LNCaP clone FGC (cell line): Measurements from ENCODE around the gene IFNA7.
"Not testable (repeated sequence)": the region's sequence is repeated elsewhere in the genome, so short reads cannot be mapped to it uniquely, and the experiment has no call there.

Source experiments
- DNase-seq: peaks from one replicate; pipeline ENCODE4 v3.0.0-alpha.2; 2011; ENCODE audit warnings: low read depth
- H3K4me3 ChIP-seq: 2 replicates; pipeline ENCODE4 v1.5.1; 2011; ENCODE audit warnings: mild to moderate bottlenecking, low read depth, low read length, control low read depth
- TF ChIP-seq, protein P1 (sequence below): IDR thresholded peaks from 2 replicates; pipeline ENCODE4 v1.5.1; 2012; ENCODE audit warnings: mild to moderate bottlenecking; ENCODE audit not compliant: control insufficient read depth, insufficient read depth; ENCODE audit errors: extremely low read depth

Gene IFNA7

DNA sequence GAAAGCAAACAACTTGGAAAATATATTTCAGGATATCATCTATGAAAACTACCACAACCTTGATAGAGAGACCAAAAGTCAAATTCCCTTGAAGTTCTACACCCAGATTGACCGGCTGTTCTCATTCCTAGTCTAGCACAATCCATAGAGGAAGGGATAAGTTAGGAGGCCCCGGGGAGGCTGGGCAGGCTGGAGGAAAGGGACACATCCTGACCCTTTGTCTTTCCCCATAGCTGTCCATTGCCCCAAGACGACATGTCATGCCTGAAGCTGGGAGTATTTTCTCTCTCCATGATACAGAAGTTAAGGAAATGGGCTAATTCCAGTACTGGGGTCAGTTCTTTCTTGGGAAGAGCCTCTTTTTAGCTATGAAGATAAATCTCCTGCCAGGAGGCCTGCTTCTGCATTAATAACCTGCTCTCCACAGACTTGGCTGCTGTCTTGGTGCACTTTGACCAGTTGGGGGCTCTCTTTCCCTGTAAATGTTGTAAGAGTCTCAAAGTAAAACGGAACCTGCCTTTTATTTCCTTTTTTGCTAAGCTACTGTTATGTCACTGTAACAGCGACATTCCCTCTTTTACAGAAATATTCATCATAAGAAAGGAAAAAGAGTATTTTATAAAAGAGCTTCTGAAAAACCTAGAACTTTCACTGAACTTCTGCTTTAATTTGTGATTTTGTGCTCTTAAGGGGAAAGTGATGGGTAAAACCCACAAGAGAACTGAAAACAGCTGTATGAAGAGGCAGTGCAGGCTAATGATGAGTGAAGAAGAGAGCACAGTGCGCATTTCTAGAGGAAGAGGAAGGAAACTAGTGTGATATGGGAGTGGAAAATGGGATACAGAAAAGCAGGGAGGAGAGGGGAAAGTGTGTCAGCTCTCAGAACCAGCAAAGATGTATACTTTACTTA lies 6.9 kb downstream of the IFNA7 start:
- not testable (repeated sequence) for DNase-seq, H3K4me3 ChIP-seq
- TF ChIP-seq, protein P1, sequence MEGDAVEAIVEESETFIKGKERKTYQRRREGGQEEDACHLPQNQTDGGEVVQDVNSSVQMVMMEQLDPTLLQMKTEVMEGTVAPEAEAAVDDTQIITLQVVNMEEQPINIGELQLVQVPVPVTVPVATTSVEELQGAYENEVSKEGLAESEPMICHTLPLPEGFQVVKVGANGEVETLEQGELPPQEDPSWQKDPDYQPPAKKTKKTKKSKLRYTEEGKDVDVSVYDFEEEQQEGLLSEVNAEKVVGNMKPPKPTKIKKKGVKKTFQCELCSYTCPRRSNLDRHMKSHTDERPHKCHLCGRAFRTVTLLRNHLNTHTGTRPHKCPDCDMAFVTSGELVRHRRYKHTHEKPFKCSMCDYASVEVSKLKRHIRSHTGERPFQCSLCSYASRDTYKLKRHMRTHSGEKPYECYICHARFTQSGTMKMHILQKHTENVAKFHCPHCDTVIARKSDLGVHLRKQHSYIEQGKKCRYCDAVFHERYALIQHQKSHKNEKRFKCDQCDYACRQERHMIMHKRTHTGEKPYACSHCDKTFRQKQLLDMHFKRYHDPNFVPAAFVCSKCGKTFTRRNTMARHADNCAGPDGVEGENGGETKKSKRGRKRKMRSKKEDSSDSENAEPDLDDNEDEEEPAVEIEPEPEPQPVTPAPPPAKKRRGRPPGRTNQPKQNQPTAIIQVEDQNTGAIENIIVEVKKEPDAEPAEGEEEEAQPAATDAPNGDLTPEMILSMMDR, result peak; percentile 65

DNA sequence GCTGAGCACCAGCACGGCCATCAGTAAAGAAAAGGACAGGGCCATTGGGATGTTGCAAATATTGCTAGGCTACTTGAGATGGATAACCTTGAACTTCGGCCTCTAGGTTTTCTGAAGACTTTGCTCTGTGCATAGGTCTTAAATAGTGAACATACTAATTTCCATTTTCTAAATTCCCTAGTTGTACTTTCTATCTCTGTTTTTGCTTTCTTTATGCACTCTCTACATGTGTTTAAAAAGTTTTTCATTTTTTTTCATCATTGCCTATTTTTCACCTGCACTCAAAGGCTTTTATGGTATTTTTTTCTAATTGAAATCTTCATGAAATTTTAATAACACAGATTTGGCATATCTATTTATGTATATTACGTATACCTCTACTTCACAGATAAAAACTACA lies 14.5 kb downstream of the IFNA7 start, which contains the start of gene IFNA4:
Gene IFNA4, minus strand, starts transcription at position 101 of the 400 bp plus-strand sequence. Its CDS starts 56 bp downstream, at position 45.
- DNase-seq, H3K4me3 ChIP-seq: not testable (repeated sequence)

DNA sequence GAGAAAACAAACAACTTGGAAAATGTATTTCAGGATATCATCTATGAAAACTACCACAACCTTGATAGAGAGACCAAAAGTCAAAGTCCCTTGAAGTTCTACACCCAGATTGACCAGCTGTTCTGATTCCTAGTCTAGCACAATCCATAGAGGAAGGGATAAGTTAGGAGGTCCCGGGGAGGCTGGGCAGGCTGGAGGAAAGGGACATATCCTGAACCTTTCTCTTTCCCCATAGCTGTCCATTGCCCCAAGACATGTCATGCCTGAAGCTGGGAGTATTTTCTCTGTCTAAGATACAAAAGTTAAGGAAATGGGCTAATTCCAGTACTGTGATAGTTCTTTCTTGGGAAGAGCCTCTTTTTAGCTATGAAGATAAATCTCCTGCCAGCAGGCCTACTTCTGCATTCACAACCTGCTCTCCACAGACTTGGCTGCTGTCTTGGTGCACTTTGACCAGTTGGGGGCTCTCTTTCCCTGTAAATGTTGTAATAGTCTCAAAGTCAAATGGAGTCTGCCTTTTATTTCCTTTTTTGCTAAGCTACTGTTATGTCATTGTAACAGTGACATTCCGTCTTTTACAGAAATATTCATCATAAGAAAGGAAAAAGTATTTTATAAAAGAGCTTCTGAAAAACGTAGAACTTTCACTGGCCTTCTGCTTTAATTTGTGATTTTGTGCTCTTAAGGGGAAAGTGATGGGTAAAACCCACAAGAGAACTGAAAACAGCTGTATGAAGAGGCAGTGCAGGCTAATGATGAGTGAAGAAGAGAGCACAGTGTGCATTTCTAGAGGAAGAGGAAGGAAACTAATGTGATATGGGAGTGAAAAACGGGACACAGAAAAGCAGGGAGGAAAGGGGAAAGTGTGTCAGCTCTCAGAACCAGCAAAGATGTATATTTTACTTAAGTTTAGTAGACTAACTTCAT lies 18.9 kb downstream of the IFNA7 start:
- TF ChIP-seq, protein P1, result peak; percentile 47
- DNase-seq, H3K4me3 ChIP-seq: not testable (repeated sequence)

DNA sequence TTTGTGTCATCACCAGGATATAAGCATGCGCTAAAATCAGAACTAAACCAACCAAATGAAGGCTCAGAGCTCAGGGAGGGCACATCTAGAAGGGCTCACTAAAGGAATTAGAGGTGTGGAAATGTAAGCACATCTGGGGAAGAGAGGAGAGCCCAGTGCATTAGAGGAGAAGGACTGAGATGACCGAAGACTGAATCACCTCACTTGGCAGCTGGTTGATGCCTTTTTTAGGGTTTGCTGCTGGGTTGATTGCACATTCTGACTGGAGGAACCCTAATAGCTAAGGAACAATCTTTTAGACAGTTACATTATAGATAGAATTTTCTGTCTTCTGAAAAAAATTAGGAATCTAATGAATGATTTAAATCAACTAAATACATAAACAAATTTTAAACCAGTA lies 27.3 kb downstream of the IFNA7 start:
- DNase-seq, result no peak
- TF ChIP-seq, protein P1, result no peak

DNA sequence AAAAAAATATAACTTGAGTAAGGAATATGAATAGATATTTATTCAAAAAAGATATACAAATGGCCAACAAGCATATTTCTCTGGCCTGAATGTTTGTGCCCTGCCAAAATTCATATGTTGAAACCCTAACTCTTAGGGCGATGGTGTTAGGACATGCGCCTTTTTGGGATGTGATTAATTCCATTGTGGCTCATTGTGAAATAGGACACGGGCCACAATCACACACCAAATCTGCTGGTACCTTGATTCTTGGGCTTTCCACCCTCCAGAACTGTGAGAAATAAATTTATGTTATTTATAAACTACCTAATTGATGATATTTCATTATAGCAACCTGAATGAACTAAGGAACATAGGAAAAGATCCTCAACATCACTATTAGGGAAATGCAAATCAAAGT lies 29.8 kb downstream of the IFNA7 start:
- TF ChIP-seq, protein P1, result no peak
- no peak overlapping the region for H3K4me3 ChIP-seq
- no peak for DNase-seq

More for the DNA sequence above, 27.3 kb downstream of the IFNA7 start:
- no peak overlapping the region for H3K4me3 ChIP-seq

DNA sequence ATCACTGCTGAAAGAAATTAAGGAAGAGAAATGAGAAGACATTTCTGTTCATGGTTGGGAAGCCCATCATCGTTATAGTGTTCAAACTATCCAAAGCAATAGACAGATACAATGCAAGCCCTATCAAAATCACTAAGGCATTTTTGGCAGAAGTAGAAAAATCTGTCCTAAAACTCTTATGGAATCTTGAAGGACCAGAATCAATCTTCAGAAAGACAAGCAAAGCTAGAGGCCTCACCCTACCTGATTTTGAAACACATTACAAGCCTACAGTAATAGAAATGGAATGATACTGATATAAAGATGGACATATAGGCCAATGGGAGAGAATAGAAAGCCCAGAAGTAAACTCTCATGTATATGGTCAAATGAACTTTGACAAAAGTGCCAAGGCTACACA lies 30.7 kb downstream of the IFNA7 start:
- DNase-seq, result no peak
- TF ChIP-seq, protein P1, result no peak
- H3K4me3 ChIP-seq, result no peak overlapping the region

DNA sequence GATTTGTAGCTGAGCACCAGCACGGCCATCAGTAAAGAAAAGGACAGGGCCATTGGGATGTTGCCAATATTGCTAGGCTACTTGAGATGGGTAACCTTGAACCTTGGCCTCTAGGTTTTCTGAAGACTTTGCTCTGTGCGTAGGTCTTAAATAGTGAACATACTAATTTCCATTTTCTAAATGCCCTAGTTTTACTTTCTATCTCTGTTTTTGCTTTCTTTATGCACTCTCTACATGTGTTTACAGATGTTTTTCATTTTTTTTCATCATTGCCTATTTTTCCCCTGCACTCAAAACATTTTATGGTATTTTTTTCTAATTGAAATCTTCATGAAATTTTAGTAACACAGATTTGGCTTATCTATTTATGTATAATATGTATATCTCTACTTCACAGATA lies 35.4 kb downstream of the IFNA7 start, which contains the start of gene IFNA21:
Gene IFNA21, minus strand, starts transcription at position 101 of the 400 bp plus-strand sequence. Its CDS starts 48 bp downstream, at position 53.
- DNase-seq, H3K4me3 ChIP-seq: not testable (repeated sequence)
